ENCODE data around the gene VSNL1. TPM values are rescaled to one million over a fixed set of nuclear protein-coding genes. Genes with fewer than 3 reads are reported as not detected.
A peak's percentile ranks its signal among the peaks of the same experiment; 100 is the strongest.

Gene VSNL1
- total and polyA plus RNA-seq, 2 donors = 1.1 to 1.7 TPM

- H3K27ac ChIP-seq (ENCODE audit: low read depth) = no peak overlapping the region
- no peaks in the 10 kb centered on the region for H3K36me3 ChIP-seq (ENCODE audit: insufficient read depth)
- no peaks in the 10 kb centered on the region for H3K4me1 ChIP-seq (ENCODE audit: insufficient read depth)
- WGBS = 81% methylated on average over 2 of the region's 2 CpGs
- no peak for DNase-seq (ENCODE audit: extremely low spot score)
- no peak overlapping the region for H3K4me3 ChIP-seq (ENCODE audit: low read depth, low read length)
These were observed 4.1 kb upstream of the VSNL1 start for GRCh38 chr2:17536416-17536815.

- H3K4me3 ChIP-seq (ENCODE audit: low read depth, low read length) = peak overlapping the region; percentile 41
- WGBS = 5% methylated on average over 30 of the region's 30 CpGs
- no peak overlapping the region for H3K27ac ChIP-seq (ENCODE audit: low read depth)
- H3K36me3 ChIP-seq (ENCODE audit: insufficient read depth) = no peaks in the 10 kb centered on the region
- H3K4me1 ChIP-seq (ENCODE audit: insufficient read depth) = no peaks in the 10 kb centered on the region
- no peak for DNase-seq (ENCODE audit: extremely low spot score)
These were observed 2.3 kb upstream of the VSNL1 start for GRCh38 chr2:17538022-17538843.

GRCh38 chr2:17538844-17539554 lies 1.5 kb upstream of the VSNL1 start:
- H3K4me3 ChIP-seq (ENCODE audit: low read depth, low read length) = peak overlapping the region; percentile 41
- WGBS = 1% methylated on average over 52 of the region's 52 CpGs
- no peaks in the 10 kb centered on the region for H3K4me1 ChIP-seq (ENCODE audit: insufficient read depth)
- peak; percentile 53 for DNase-seq (ENCODE audit: extremely low spot score)
- H3K27ac ChIP-seq (ENCODE audit: low read depth) = peak overlapping the region; percentile 64
- no peaks in the 10 kb centered on the region for H3K36me3 ChIP-seq (ENCODE audit: insufficient read depth)

- DNase-seq (ENCODE audit: extremely low spot score) = peak; percentile 39
- Histone ChIP-seq H3K4me1 (ENCODE audit: insufficient read depth) (no peaks in the 10 kb centered on the region), H3K27ac (ENCODE audit: low read depth) (no peak overlapping the region), H3K4me3 (ENCODE audit: low read depth, low read length) (peak overlapping the region; percentile 32), H3K36me3 (ENCODE audit: insufficient read depth) (no peaks in the 10 kb centered on the region)
- 9% methylated on average over 13 of the region's 13 CpGs for WGBS
These were observed 844 bp upstream of the VSNL1 start for GRCh38 chr2:17539611-17540092.

- no peak overlapping the region for H3K27ac ChIP-seq (ENCODE audit: low read depth)
- 2% methylated on average over 21 of the region's 21 CpGs for WGBS
- no peak for DNase-seq (ENCODE audit: extremely low spot score)
- no peaks in the 10 kb centered on the region for H3K36me3 ChIP-seq (ENCODE audit: insufficient read depth)
- peak overlapping the region; percentile 32 for H3K4me3 ChIP-seq (ENCODE audit: low read depth, low read length)
- H3K4me1 ChIP-seq (ENCODE audit: insufficient read depth) = no peaks in the 10 kb centered on the region
These were observed 476 bp downstream of the VSNL1 start for GRCh38 chr2:17540813-17541530.

GRCh38 chr2:17541531-17541950 lies 1.0 kb downstream of the VSNL1 start:
- Histone ChIP-seq H3K4me3 (ENCODE audit: low read depth, low read length) (no peak overlapping the region), H3K27ac (ENCODE audit: low read depth) (no peak overlapping the region), H3K36me3 (ENCODE audit: insufficient read depth) (no peaks in the 10 kb centered on the region), H3K4me1 (ENCODE audit: insufficient read depth) (no peaks in the 10 kb centered on the region)
- WGBS = 8% methylated on average over 12 of the region's 12 CpGs
- DNase-seq (ENCODE audit: extremely low spot score) = no peak

- Histone ChIP-seq H3K27ac (ENCODE audit: low read depth) (no peak overlapping the region), H3K4me1 (ENCODE audit: insufficient read depth) (no peaks in the 10 kb centered on the region), H3K36me3 (ENCODE audit: insufficient read depth) (no peaks in the 10 kb centered on the region), H3K4me3 (ENCODE audit: low read depth, low read length) (no peak overlapping the region)
- WGBS = 88% methylated on average over 2 of the region's 2 CpGs
- no peak for DNase-seq (ENCODE audit: extremely low spot score)
These were observed 2.0 kb downstream of the VSNL1 start for GRCh38 chr2:17542471-17542870.

GRCh38 chr2:17543131-17543660 lies 2.7 kb downstream of the VSNL1 start:
- WGBS = 63% methylated on average over 6 of the region's 6 CpGs
- Histone ChIP-seq H3K4me3 (ENCODE audit: low read depth, low read length) (no peak overlapping the region), H3K36me3 (ENCODE audit: insufficient read depth) (no peaks in the 10 kb centered on the region), H3K27ac (ENCODE audit: low read depth) (no peak overlapping the region), H3K4me1 (ENCODE audit: insufficient read depth) (no peaks in the 10 kb centered on the region)
- DNase-seq (ENCODE audit: extremely low spot score) = no peak

GRCh38 chr2:17543848-17544247 lies 3.4 kb downstream of the VSNL1 start:
- no peaks in the 10 kb centered on the region for H3K4me1 ChIP-seq (ENCODE audit: insufficient read depth)
- no peak for DNase-seq (ENCODE audit: extremely low spot score)
- no peak overlapping the region for H3K4me3 ChIP-seq (ENCODE audit: low read depth, low read length)
- no peaks in the 10 kb centered on the region for H3K36me3 ChIP-seq (ENCODE audit: insufficient read depth)
- H3K27ac ChIP-seq (ENCODE audit: low read depth) = peak overlapping the region; percentile 10

GRCh38 chr2:17544256-17544655 lies 3.8 kb downstream of the VSNL1 start:
- no peak overlapping the region for H3K27ac ChIP-seq (ENCODE audit: low read depth)
- no peaks in the 10 kb centered on the region for H3K4me1 ChIP-seq (ENCODE audit: insufficient read depth)
- H3K4me3 ChIP-seq (ENCODE audit: low read depth, low read length) = no peak overlapping the region
- 85% methylated on average over 3 of the region's 3 CpGs for WGBS
- no peaks in the 10 kb centered on the region for H3K36me3 ChIP-seq (ENCODE audit: insufficient read depth)
- DNase-seq (ENCODE audit: extremely low spot score) = no peak

- Histone ChIP-seq H3K4me1 (ENCODE audit: insufficient read depth) (no peaks in the 10 kb centered on the region), H3K36me3 (ENCODE audit: insufficient read depth) (no peaks in the 10 kb centered on the region), H3K27ac (ENCODE audit: low read depth) (no peak overlapping the region), H3K4me3 (ENCODE audit: low read depth, low read length) (no peak overlapping the region)
- WGBS = 59% methylated on average over 5 of the region's 5 CpGs
- DNase-seq (ENCODE audit: extremely low spot score) = no peak
These were observed 5.5 kb downstream of the VSNL1 start for GRCh38 chr2:17545680-17546613.

- DNase-seq (ENCODE audit: extremely low spot score) = no peak
- H3K36me3 ChIP-seq (ENCODE audit: insufficient read depth) = no peaks in the 10 kb centered on the region
- 55% methylated on average over 2 of the region's 2 CpGs for WGBS
- H3K27ac ChIP-seq (ENCODE audit: low read depth) = no peak overlapping the region
- H3K4me3 ChIP-seq (ENCODE audit: low read depth, low read length) = no peak overlapping the region
- H3K4me1 ChIP-seq (ENCODE audit: insufficient read depth) = no peaks in the 10 kb centered on the region
These were observed 6.7 kb downstream of the VSNL1 start for GRCh38 chr2:17547237-17547636.

Data from urinary bladder (tissue), 4 donors.